ENCODE results near the gene PRKAG2.
"Not testable (repeated sequence)": the region's sequence is repeated elsewhere in the genome, so short reads cannot be mapped to it uniquely, and the experiment has no call there.

Gene PRKAG2

GRCh38 chr7:151849008-151849878 lies 27.7 kb downstream of the PRKAG2 start:
- DNase-seq: no peak

DNA sequence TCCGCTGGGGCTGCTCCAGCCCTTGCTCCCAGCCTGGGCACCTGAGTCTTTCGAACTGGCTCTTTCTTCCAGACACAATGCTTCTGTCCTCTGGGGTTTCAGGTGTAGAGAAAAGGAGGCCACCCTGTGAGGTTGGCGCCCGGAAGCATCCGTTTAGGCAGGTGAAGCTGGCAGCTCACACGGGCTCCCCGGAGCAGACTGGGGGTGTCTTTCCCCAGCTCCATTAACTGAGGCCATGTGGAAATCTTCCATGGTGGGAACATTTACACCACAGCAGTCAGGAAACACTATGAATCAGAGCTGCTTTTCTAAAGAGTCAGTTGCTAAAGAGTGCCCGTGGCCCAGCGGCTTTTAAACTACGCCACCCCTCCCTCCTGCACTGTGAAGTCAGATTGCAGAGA lies 29.2 kb downstream of the PRKAG2 start:
- DNase-seq: no peak

GRCh38 chr7:151847136-151847535 lies 29.8 kb downstream of the PRKAG2 start:
- no peak for DNase-seq

- DNase-seq: no peak
These were observed 31.3 kb downstream of the PRKAG2 start for GRCh38 chr7:151845412-151846205.

GRCh38 chr7:151844825-151845200 lies 32.1 kb downstream of the PRKAG2 start:
- DNase-seq: no peak

DNA sequence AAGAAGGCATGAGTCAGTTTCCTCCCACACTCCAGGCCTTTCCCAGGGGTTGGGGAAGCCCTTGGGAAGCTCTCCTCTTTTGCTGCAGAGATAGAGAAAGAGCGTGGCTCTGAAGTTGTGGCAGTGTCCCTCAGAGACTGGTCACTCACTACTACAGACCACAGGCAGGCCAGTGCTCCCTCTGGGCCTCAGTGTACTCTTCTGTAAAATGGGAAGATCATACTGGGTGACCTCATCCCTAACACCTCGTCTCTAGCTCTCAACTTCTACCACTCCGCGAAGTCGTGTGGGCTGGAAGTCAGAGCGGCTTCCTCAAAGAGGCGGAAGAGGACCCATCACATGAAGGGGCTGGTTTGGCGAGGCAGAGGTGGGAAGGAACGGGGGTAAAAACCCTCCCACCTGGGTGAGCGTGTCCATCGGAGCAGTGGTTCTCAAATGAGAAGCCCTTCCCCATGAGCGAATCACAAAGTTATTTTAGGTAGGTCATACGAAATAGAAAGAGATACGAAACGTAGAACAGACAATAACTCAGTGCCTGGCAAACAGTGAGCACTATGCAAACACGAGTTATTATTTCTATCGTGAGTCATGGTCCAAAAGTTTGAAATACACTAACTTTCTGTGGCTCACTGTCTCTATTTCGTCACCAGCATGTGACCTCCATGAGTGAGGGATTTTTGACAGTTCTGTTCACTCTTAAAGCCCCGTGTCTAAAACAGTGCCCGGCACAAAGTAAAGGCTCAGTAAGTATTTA lies 32.7 kb downstream of the PRKAG2 start:
- DNase-seq: no peak

DNA sequence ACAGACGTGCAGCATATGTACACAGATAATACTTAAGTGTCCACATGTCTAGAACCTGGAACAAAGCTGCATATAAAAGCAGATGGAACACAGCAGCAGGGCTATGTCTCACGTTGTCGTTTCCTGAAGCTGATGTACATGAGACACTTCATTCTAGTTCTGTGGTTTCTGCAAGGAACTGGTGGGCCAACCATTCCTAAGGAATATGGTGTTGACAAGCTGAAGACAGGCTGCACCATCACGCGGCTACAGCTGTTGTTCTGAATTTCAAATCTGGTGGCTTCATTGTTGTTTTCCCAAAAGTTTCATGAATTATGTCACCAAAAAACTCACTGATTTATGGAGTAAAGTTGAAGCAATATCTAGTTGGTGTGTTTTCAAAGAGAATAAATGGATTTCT lies 33.7 kb downstream of the PRKAG2 start:
- DNase-seq: no peak

GRCh38 chr7:151841395-151842051 lies 35.4 kb downstream of the PRKAG2 start:
- DNase-seq: not testable (repeated sequence)

DNA sequence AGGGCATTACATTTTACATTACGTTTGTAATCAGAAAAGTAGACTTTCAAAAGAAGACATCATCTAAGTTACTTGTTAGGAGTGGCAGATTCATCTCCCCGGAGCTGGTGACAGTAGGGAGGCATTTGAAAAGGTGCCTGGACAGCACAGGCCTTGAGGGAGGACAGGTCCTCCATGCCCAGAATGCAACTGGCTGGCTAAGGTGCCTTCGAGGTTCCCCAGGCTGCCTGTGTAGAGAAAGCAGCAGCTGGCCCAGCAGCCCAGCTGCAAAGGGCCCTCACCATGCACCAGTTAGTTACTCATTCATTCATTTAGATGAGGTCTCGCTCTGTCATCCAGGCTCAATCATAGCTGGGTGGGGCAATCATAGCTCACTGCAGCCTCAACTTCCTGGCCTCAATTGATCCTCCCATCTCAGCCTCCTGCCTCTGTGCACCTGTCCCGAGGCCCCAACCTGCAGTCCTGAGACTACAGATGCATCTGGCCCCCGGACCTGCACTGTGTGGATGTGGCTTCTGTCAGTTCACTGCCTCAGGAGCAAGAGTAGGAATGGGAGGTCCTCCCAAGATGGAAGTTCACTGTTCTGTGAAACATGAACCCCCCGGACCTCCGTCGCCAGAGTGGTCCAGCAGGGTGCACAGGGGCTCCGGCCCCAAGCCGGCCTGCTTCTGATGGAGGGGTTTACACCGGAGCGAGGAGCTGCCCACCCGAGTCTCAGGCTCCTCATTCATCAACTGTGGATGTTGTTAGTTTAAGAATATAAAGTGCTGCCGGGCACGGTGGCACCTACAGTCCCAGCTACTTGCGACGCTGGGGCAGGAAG lies 36.6 kb downstream of the PRKAG2 start:
- DNase-seq: no peak

DNA sequence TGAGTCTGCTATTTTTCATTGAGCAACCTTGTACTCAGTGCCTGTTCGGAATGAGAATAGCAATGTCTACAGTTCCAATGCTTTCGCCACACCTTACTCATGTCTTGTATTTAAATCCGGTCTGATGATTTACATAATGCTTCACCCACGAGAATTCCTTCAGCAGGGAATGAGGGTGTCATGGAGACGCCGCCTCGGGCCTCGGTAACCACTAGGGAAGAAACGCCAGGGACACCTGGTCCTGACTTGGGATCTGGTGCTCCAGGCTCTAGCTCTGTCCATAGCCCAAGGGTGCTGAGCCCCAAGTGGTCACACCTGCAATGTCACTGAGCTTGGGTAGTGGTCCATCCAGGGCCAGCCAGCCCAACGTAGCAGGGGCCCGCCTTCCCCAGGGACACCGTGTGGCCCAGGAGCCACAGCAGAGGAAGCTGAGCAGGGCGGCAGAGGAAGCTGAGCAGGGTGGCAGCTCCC lies 37.4 kb downstream of the PRKAG2 start:
- no peak for DNase-seq

DNA sequence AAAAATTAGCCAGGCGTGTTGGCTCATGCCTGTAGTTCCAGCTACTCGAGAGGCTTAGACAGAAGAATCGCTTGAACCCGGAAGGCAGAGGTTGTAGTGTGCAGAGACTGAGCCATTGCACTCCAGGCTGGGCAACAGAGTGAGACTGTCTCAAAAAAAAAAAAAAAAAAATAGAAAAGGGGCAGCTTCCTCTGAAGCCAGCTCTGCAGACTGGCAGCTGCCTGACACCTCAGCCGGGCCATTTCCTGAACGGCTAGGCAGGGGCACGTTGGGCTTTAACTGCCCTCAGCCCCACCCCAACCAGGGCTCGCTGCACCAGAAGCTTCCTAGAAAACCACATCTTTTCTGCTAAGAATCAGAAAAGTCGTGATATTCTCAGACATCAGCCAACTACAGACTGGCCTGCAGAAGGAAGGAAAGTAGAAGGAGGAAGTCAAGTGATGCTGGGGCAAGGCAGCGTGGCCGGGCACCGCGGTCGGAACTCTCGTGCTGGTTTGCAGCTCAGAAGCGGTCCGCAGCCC lies 38.0 kb downstream of the PRKAG2 start:
- peak; percentile 92 for DNase-seq

GRCh38 chr7:151838072-151838471 lies 38.8 kb downstream of the PRKAG2 start:
- no peak for DNase-seq

- DNase-seq: no peak
These were observed 39.5 kb downstream of the PRKAG2 start for GRCh38 chr7:151837285-151838042.

- DNase-seq: no peak
These were observed 40.0 kb downstream of the PRKAG2 start for GRCh38 chr7:151836927-151837205.

- DNase-seq: no peak
These were observed 40.6 kb downstream of the PRKAG2 start for GRCh38 chr7:151836191-151836926.

DNA sequence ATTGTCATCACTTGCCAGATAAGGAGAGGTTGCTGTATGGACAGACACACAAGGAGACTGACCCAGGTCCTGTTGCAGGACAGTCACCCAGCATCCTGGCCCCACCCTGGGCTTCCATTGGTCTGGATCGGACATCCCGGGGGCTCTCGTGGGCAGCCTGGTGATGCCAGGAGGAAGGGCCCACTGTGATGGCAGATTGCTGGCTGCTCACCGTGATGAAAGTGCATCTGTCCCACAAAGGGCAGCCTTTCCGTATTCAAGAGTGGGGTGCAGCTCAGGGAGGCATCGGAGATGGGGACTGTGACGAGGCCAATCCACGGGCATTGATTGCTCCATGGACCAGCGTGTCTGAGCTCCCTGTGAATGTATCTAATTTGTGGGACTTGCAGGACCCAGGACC lies 41.3 kb downstream of the PRKAG2 start:
- no peak for DNase-seq

DNA sequence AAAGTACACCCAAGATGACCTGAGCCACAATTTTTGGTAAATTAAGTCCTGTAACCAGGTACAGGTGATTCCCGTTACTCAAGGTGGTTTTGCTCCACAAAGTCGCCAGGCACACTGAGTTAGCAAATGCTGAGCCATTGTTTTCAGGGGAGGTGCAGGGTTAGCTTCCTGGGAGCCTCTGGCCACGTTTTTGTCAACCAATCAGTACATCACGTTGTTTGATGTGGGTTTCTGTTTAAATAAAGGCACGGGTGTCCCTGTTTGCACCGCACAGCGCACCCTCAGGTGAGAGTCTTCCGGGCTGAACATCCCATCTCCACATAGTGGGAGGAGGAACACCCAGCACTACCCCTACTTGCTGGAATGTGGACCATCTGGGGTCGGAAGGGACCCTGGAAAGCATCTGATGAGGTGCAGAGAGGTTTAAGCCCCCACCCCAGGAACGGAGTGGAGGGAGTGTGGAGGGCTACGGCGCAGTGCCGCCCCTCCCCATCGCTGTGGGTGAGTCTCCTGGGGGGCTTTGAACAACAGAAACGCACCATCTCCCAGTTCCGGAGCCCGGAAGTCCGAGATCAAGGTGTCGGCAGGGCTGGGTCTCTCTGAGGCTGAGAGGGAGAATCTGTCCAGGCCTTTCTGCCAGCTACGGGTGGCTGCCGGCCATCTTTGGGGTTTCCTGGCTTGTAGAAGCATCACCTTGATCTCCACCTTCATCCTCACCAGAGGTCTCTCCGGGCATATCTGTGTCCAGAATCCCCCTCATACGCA lies 42.5 kb downstream of the PRKAG2 start:
- no peak for DNase-seq

GRCh38 chr7:151833691-151834090 lies 43.2 kb downstream of the PRKAG2 start:
- DNase-seq: no peak

DNA sequence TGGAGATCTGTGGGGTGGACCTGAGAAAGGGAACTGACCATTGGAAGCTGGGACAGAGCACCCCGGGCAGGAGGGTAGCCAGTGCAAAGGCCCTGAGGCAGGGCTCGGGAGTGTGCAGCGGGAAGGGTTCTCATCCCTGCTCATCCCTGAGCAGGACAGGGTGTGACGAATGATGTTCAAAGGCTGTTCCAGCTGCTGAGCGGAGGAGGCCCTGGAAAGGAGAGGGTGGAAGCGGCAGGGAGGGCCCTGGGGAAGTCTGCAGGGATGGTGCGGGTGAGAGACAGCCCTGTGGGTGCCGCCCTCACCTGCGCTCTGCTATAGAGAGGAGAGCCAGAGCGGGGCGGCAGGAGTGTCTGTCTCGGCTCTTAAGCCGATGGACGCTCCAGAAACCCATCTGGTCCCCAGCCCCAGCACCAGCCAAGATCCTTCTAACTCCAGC lies 43.7 kb downstream of the PRKAG2 start:
- no peak for DNase-seq

All from GDM1 (cell line).